Keratinocyte (primary cell): ENCODE measurements around the gene TBCD. TPM values are rescaled to one million over a fixed set of nuclear protein-coding genes. Genes with fewer than 3 reads are reported as not detected.

Experiments
- DNase-seq: peaks from one replicate; pipeline ENCODE4 v3.0.0-alpha.2; 2011; ENCODE audit warnings: low read depth, missing footprints, low spot score
- FAIRE-seq: peaks from 2 replicates; lab custom pipeline; 2011; peaks lifted over from hg19 to GRCh38; lab: Jason Lieb, UNC
- H2AFZ ChIP-seq: 2 replicates; pipeline ENCODE4 v1.6.0; 2012; ENCODE audit warnings: low read length, control low read depth, inconsistent platforms; ENCODE audit not compliant: control insufficient read depth
- H3K27ac ChIP-seq: 2 replicates; pipeline ENCODE4 v1.5.1; 2011; ENCODE audit warnings: low read length; ENCODE audit not compliant: control insufficient read depth, insufficient read depth
- H3K27me3 ChIP-seq: 3 replicates; pipeline ENCODE4 v1.6.0; 2011; ENCODE audit warnings: low read length; ENCODE audit not compliant: control insufficient read depth, insufficient read depth; ENCODE audit errors: extremely low read depth
- H3K36me3 ChIP-seq, 2 experiments: 2 replicates in 1 of 2; 3 replicates in 1 of 2; pipeline ENCODE4 v1.5.1; 2011; ENCODE audit warnings: low read length in 2 of 2, mild to moderate bottlenecking in 1 of 2; ENCODE audit not compliant: control insufficient read depth in 2 of 2, insufficient read depth in 2 of 2; ENCODE audit errors: extremely low read depth in 1 of 2
- H3K4me1 ChIP-seq: 3 replicates; pipeline ENCODE4 v1.5.1; 2011; ENCODE audit warnings: low read length; ENCODE audit not compliant: control insufficient read depth, insufficient read depth; ENCODE audit errors: extremely low read depth
- H3K4me2 ChIP-seq: 3 replicates; pipeline ENCODE4 v1.6.0; 2011; ENCODE audit warnings: low read depth, low read length; ENCODE audit not compliant: control insufficient read depth, insufficient read depth; ENCODE audit errors: extremely low read depth
- H3K4me3 ChIP-seq, 3 experiments: fragments of 200-600 bp in 1 of 3; sonication (generic) in 1 of 3; 2 replicates in 2 of 3; 3 replicates in 1 of 3; pipeline ENCODE4 v1.5.1; 2011 to 2016; ENCODE audit warnings: low read length in 3 of 3, mild to moderate bottlenecking in 3 of 3, control low read depth in 2 of 3, inconsistent platforms in 1 of 3, low read depth in 1 of 3, mixed read lengths in 1 of 3, mixed run types in 1 of 3, moderate library complexity in 1 of 3; ENCODE audit not compliant: control insufficient read depth in 2 of 3, insufficient read depth in 2 of 3; ENCODE audit errors: extremely low read depth in 1 of 3
- H3K79me2 ChIP-seq: 2 replicates; pipeline ENCODE4 v1.6.0; 2012; ENCODE audit warnings: low read length; ENCODE audit not compliant: control insufficient read depth, insufficient read depth
- H3K9ac ChIP-seq: 3 replicates; pipeline ENCODE4 v1.6.0; 2011; ENCODE audit warnings: low read length; ENCODE audit not compliant: control insufficient read depth, insufficient read depth; ENCODE audit errors: extremely low read depth
- H3K9me1 ChIP-seq: 3 replicates; pipeline ENCODE4 v1.6.0; 2011; ENCODE audit warnings: low read length; ENCODE audit not compliant: control insufficient read depth, insufficient read depth; ENCODE audit errors: extremely low read depth
- H3K9me3 ChIP-seq: 2 replicates; pipeline ENCODE4 v1.5.1; 2012; ENCODE audit warnings: low read depth, low read length; ENCODE audit not compliant: control insufficient read depth
- H4K20me1 ChIP-seq: 3 replicates; pipeline ENCODE4 v1.6.0; 2011; ENCODE audit warnings: low read length; ENCODE audit not compliant: control insufficient read depth, insufficient read depth; ENCODE audit errors: extremely low read depth
- CTCF ChIP-seq, 3 experiments: IDR thresholded peaks in 1 of 3; conservative IDR thresholded peaks in 1 of 3; optimal IDR thresholded peaks in 1 of 3; 2 replicates in 2 of 3; 3 replicates in 1 of 3; pipeline versions ENCODE3 to v1.5.1; 2011; ENCODE audit warnings: low read length in 3 of 3, mild to moderate bottlenecking in 3 of 3, moderate library complexity in 2 of 3, control low read depth in 1 of 3, inconsistent platforms in 1 of 3; ENCODE audit not compliant: insufficient read depth in 2 of 3; ENCODE audit errors: extremely low read depth in 1 of 3
- EZH2 ChIP-seq: IDR thresholded peaks from one replicate; pipeline ENCODE4 v1.6.1; 2012; ENCODE audit warnings: inconsistent platforms, mild to moderate bottlenecking, low read length, moderate library complexity
- dilution Hi-C: fragments of 300-500 bp; cut with MboI; formaldehyde crosslinking; loops from one replicate; pipeline ENCODE4 v1.7.0; 2020; ENCODE audit warnings: low sequenced_read_pairs; ENCODE audit not compliant: extremely low pct_ligation_motif_present
- polyA plus RNA-seq, 5 experiments: library from polyadenylated mRNA; depleted of rRNA in 3 of 5; stranded (reverse) in 3 of 5; stranded (forward) in 1 of 5; unstranded in 1 of 5; fragments of >200 nt; gene quantifications; 1 replicate in 1 of 5; 2 replicates in 3 of 5; 3 replicates in 1 of 5; pipeline versions ENCODE4 v1.2.1 to v1.2.3, GENCODE V29; 2011 to 2012; ENCODE audit warnings: missing spikeins in 2 of 5, low read depth in 1 of 5, low replicate concordance in 1 of 5

TBCD gene
- polyA plus RNA-seq, 1 donor (not counting 4 experiments of a cell fraction or from before 2014, with no cell fraction given), result 36.2 TPM

GRCh38 chr17:82959242-82959930, 207.5 kb downstream of the TBCD start:
- H2AFZ ChIP-seq, result no peak overlapping the region
- dilution Hi-C loops, result no loop called here

GRCh38 chr17:82959990-82960418, 208.1 kb downstream of the TBCD start:
- TF ChIP-seq CTCF (optimal IDR thresholded peaks at IDR 0.05 in 1 of 3, IDR thresholded peaks at IDR 0.05 in 1 of 3, conservative IDR thresholded peaks at IDR 0.05 in 1 of 3; ENCODE audit: extremely low read depth in 1 of 3, insufficient read depth in 2 of 3, low read length in 3 of 3) (no peak), EZH2 (no peak)
- no peak overlapping the region for H3K4me3 ChIP-seq
- H3K4me2 ChIP-seq, result no peak overlapping the region
- H3K27me3 ChIP-seq, result no peaks in the 10 kb centered on the region
- H3K36me3 ChIP-seq, result no peaks in the 10 kb centered on the region
- no peak for FAIRE-seq
- H3K4me1 ChIP-seq, result peaks cover 5% of the 10 kb centered on the region
- no peaks in the 10 kb centered on the region for H4K20me1 ChIP-seq
- H2AFZ ChIP-seq, result no peak overlapping the region
- no peaks in the 10 kb centered on the region for H3K79me2 ChIP-seq
- DNase-seq, result no peak
- peaks cover 6% of the 10 kb centered on the region for H3K9me3 ChIP-seq
- no peaks in the 10 kb centered on the region for H3K9me1 ChIP-seq
- dilution Hi-C loops, result no loop called here
- H3K9ac ChIP-seq, result no peak overlapping the region
- H3K27ac ChIP-seq, result no peak overlapping the region

More at GRCh38 chr17:82959242-82959930, 207.5 kb downstream of the TBCD start:
- Histone ChIP-seq H4K20me1 (no peaks in the 10 kb centered on the region), H3K4me1 (peaks cover 5% of the 10 kb centered on the region), H3K9ac (no peak overlapping the region), H3K4me3 (no peak overlapping the region), H3K79me2 (no peaks in the 10 kb centered on the region), H3K9me1 (no peaks in the 10 kb centered on the region), H3K27ac (no peak overlapping the region), H3K9me3 (peaks cover 6% of the 10 kb centered on the region), H3K4me2 (no peak overlapping the region), H3K36me3 (no peaks in the 10 kb centered on the region), H3K27me3 (no peaks in the 10 kb centered on the region)
- no peak for TF ChIP-seq EZH2
- no peak for DNase-seq
- no peak for FAIRE-seq
